Tibial nerve (tissue), 4 donors: ENCODE results near the gene MUC22.
A peak's percentile ranks its signal among the peaks of the same experiment; 100 is the strongest.

Source experiments
- CTCF ChIP-seq, 5 experiments: fragments of 200-600 bp in 3 of 5; fragments of 450-650 bp in 2 of 5; sonication (generic) in 3 of 5; IDR thresholded peaks; one replicate each; pipeline ENCODE4 v1.5.1; 2016 to 2019; ENCODE audit warnings: antibody characterized with exemption in 5 of 5, mild to moderate bottlenecking in 3 of 5, moderate library complexity in 2 of 5
- EP300 ChIP-seq, 2 donors: sonication (generic); formaldehyde crosslinking; IDR thresholded peaks; one replicate each; pipeline ENCODE4 v1.6.1; 2017; ENCODE audit warnings: antibody characterized with exemption in 2 of 2, mild to moderate bottlenecking in 1 of 2
- POLR2A ChIP-seq, 2 donors: fragments of 450-650 bp; IDR thresholded peaks; one replicate each; pipeline ENCODE4 v1.6.1; 2017; ENCODE audit warnings: antibody characterized with exemption in 2 of 2, mild to moderate bottlenecking in 2 of 2, moderate library complexity in 2 of 2

- TF ChIP-seq CTCF (IDR thresholded peaks at IDR 0.05) (peak; percentile 63 to 91 (median 78)), POLR2A (IDR thresholded peaks at IDR 0.05) (no peak), EP300 (IDR thresholded peaks at IDR 0.05) (no peak)
Observed at GRCh38 chr6:31079656-31080261, 69.5 kb downstream of the MUC22 start.
